ENCODE results near the gene LAMA3. TPM values are rescaled to one million over a fixed set of nuclear protein-coding genes. Genes with fewer than 3 reads are reported as not detected.
A peak's percentile ranks its signal among the peaks of the same experiment; 100 is the strongest.

LAMA3 gene
- polyA plus RNA-seq, 1 of the 3 experiments (the other 2 are of a cell fraction), result 3.5 TPM

DNA sequence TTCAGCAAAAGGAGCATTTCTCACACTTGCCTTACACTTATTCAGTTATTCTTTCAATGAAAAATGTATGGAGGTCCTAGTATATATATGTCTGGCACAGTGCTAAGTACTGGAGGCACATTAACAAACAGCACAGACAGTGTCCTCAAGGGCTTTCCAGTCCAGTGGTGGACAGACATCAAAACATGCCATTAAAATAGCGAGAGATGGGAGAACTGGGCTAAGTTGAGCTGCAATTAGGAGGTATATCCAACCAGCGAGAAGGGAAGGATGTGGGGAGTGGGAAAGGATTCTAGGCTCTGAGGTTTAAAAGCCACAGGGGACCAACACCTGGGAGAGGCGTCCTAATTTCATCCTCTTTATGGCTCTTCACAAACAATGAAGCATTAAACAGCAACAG, 197.8 kb downstream of the LAMA3 start:
- Histone ChIP-seq H2AFZ (ENCODE audit: low read depth) (no peak overlapping the region), H3K9ac (no peak overlapping the region), H3K9me2 (no peaks in the 10 kb centered on the region), H3K27me3 (ENCODE audit: insufficient read depth) (no peaks in the 10 kb centered on the region), H4K20me1 (ENCODE audit: insufficient read depth) (no peaks in the 10 kb centered on the region), H3K4me1 (ENCODE audit: control insufficient read depth in 1 of 2, insufficient read depth in 2 of 2, low read depth in 1 of 2, low read length in 1 of 2) (peaks cover 6 to 34% of the 10 kb centered on the region in 2 experiments; a peak in 3 of 4 replicates), H3K79me2 (ENCODE audit: insufficient read depth) (no peaks in the 10 kb centered on the region), H3K27ac (ENCODE audit: low read depth in 2 of 2, low read length in 1 of 2) (peak overlapping the region in 1 of 2 experiments; percentile 2; a peak in 1 of 4 replicates), H3K4me3 (ENCODE audit: low read depth in 2 of 2, low read length in 1 of 2) (no peak overlapping the region), H3F3A (replicated peaks; ENCODE audit: insufficient read depth) (peaks cover 10% of the 10 kb centered on the region), H3K36me3 (replicated peaks in 1 of 2; ENCODE audit: control insufficient read depth in 1 of 2, insufficient read depth in 2 of 2, low read length in 1 of 2) (no peaks in the 10 kb centered on the region), H3K9me3 (no peaks in the 10 kb centered on the region), H3K4me2 (no peak overlapping the region)
- TF ChIP-seq FOXJ3 (CRISPR knock-in tag; IDR thresholded peaks at IDR 0.05) (no peak), POLR2AphosphoS5 (IDR thresholded peaks at IDR 0.05; ENCODE audit: low read depth, low read length) (no peak), YY1 (IDR thresholded peaks at IDR 0.05; ENCODE audit: low read depth) (no peak), EZH2phosphoT487 (IDR thresholded peaks at IDR 0.05; ENCODE audit: borderline replicate concordance, low read depth) (no peak), RFX5 (IDR thresholded peaks at IDR 0.05; ENCODE audit: low read length) (no peak)
- no peak for DNase-seq
- 92% methylated on average over 3 of the region's 3 CpGs for WGBS (ENCODE audit: low lambda C conversion rate)
- CTCF ChIA-PET, result interaction anchor here (1.9 kb wide), 1 partner anchor 31 kb away, joined by 12 read pairs; no protein-coding TSS in a partner anchor
- POLR2A ChIA-PET, result no interaction called here

DNA sequence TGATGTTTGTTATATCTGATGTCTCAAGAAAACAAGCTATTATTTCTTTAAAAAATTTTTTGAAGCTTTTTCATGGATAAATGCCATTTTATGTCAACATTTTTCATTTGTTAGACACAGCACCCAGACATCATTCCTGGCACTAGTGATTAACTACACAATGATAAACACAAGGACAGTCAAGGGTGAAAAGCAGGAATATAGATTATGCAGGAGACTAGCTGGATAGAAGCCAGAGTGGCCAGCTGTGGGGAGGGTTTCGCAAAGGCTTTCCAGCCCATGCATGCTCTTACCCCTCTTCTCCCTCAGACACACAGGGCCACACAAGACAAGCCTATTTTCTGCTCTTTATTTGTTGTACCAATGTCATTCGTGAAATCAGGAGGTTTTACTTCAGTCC, 198.2 kb downstream of the LAMA3 start:
- no peak overlapping the region; a peak in 1 of 4 replicates for H3K27ac ChIP-seq (ENCODE audit: low read depth in 2 of 2, low read length in 1 of 2)
- POLR2A ChIA-PET, result no interaction called here

DNA sequence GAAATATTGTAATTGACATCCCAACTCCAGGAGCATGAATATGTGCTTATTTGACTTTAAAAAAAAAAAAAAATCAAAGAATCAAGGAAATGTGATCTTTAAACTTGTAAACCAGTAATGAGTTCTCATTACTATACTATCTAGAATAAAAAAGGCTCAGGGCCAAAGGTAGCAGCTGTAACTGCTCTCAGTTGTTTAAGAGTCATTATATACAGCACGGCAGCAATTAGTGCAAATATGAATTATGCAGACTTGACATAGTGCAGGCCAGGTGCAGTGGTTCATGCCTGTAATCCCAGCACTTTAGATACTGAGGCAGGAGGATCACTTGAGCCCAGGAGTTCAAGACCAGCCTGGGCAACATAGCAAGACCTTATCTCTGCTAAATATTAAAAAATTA, 199.6 kb downstream of the LAMA3 start:
- 73% methylated on average over 1 of the region's 1 CpG for WGBS (ENCODE audit: low lambda C conversion rate)
- no peak overlapping the region for H3K9ac ChIP-seq
- CTCF ChIA-PET, result no interaction called here
- TF ChIP-seq FOXM1 (IDR thresholded peaks at IDR 0.05; ENCODE audit: low read depth) (no peak), GABPA (IDR thresholded peaks at IDR 0.05; ENCODE audit: low read depth) (no peak)
- no peak overlapping the region for H3K27ac ChIP-seq (ENCODE audit: low read depth in 2 of 2, low read length in 1 of 2)
- H3F3A ChIP-seq (replicated peaks; ENCODE audit: insufficient read depth), result peaks cover 10% of the 10 kb centered on the region
- no peaks in the 10 kb centered on the region for H3K79me2 ChIP-seq (ENCODE audit: insufficient read depth)
- no peak for DNase-seq
- no peaks in the 10 kb centered on the region for H3K36me3 ChIP-seq (replicated peaks in 1 of 2; ENCODE audit: control insufficient read depth in 1 of 2, insufficient read depth in 2 of 2, low read length in 1 of 2)
- POLR2A ChIA-PET, result no interaction called here
- H3K4me1 ChIP-seq (ENCODE audit: control insufficient read depth in 1 of 2, insufficient read depth in 2 of 2, low read depth in 1 of 2, low read length in 1 of 2), result peaks cover 6 to 25% of the 10 kb centered on the region in 2 experiments; a peak in 3 of 4 replicates
- no peak overlapping the region for H2AFZ ChIP-seq (ENCODE audit: low read depth)
- H3K4me3 ChIP-seq (ENCODE audit: low read depth in 2 of 2, low read length in 1 of 2), result no peak overlapping the region
- H3K27me3 ChIP-seq (ENCODE audit: insufficient read depth), result no peaks in the 10 kb centered on the region
- H4K20me1 ChIP-seq (ENCODE audit: insufficient read depth), result no peaks in the 10 kb centered on the region
- H3K9me3 ChIP-seq, result no peaks in the 10 kb centered on the region
- no peaks in the 10 kb centered on the region for H3K9me2 ChIP-seq
- H3K4me2 ChIP-seq, result no peak overlapping the region

More for the DNA sequence above, 198.2 kb downstream of the LAMA3 start:
- Histone ChIP-seq H3K36me3 (replicated peaks in 1 of 2; ENCODE audit: control insufficient read depth in 1 of 2, insufficient read depth in 2 of 2, low read length in 1 of 2) (no peaks in the 10 kb centered on the region), H3K9me3 (no peaks in the 10 kb centered on the region), H3K4me3 (ENCODE audit: low read depth in 2 of 2, low read length in 1 of 2) (no peak overlapping the region), H3F3A (replicated peaks; ENCODE audit: insufficient read depth) (peaks cover 10% of the 10 kb centered on the region), H3K4me2 (no peak overlapping the region), H3K27me3 (ENCODE audit: insufficient read depth) (no peaks in the 10 kb centered on the region), H4K20me1 (ENCODE audit: insufficient read depth) (no peaks in the 10 kb centered on the region), H2AFZ (ENCODE audit: low read depth) (no peak overlapping the region), H3K79me2 (ENCODE audit: insufficient read depth) (no peaks in the 10 kb centered on the region), H3K9me2 (no peaks in the 10 kb centered on the region), H3K4me1 (ENCODE audit: control insufficient read depth in 1 of 2, insufficient read depth in 2 of 2, low read depth in 1 of 2, low read length in 1 of 2) (peaks cover 6 to 34% of the 10 kb centered on the region in 2 experiments; a peak in 3 of 4 replicates), H3K9ac (no peak overlapping the region)
- peak; percentile 30 for DNase-seq
- TF ChIP-seq EP300 (IDR thresholded peaks at IDR 0.05; ENCODE audit: borderline replicate concordance in 1 of 2, low read depth in 1 of 2, low read length in 1 of 2) (peak in 1 of 2 experiments; percentile 47; a peak in 2 of 4 replicates), RXRA (IDR thresholded peaks at IDR 0.05; ENCODE audit: borderline replicate concordance, low read depth) (no peak), TCF12 (IDR thresholded peaks at IDR 0.05) (peak; percentile 38)
- TF ChIP-seq, protein P1, sequence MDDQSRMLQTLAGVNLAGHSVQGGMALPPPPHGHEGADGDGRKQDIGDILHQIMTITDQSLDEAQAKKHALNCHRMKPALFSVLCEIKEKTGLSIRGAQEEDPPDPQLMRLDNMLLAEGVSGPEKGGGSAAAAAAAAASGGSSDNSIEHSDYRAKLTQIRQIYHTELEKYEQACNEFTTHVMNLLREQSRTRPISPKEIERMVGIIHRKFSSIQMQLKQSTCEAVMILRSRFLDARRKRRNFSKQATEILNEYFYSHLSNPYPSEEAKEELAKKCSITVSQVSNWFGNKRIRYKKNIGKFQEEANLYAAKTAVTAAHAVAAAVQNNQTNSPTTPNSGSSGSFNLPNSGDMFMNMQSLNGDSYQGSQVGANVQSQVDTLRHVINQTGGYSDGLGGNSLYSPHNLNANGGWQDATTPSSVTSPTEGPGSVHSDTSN (IDR thresholded peaks at IDR 0.05), result peak; percentile 53
- CTCF ChIA-PET, result interaction anchor here (0.5 to 1.9 kb wide), 4 partner anchors 17 to 380 kb away, joined by 3 to 12 read pairs (median 3); no protein-coding TSS in a partner anchor
- 91% methylated on average over 2 of the region's 2 CpGs for WGBS (ENCODE audit: low lambda C conversion rate)

Data from SK-N-SH (cell line).